Measurements from ENCODE around the gene FAM124A. TPM values are rescaled to one million over a fixed set of nuclear protein-coding genes. Genes with fewer than 3 reads are reported as not detected.

The FAM124A gene
- total RNA-seq, 2 experiments from 2014 or later, result 0.07 to 0.25 TPM

- Mint-ChIP-seq H3K4me1 (ENCODE audit: low read depth) (no peaks in the 10 kb centered on the region), H3K9me3 (no peaks in the 10 kb centered on the region), H3K27ac (no peak overlapping the region), H3K4me3 (no peak overlapping the region), H3K27me3 (no peaks in the 10 kb centered on the region), H3K36me3 (ENCODE audit: low read depth) (no peaks in the 10 kb centered on the region)
- DNase-seq (no peak), ATAC-seq (no peak)
- ChIA-PET POLR2A (no interaction called here), CTCF (no interaction called here)
- intact Hi-C loops (cut with micrococcal nuclease), result no loop called here
- TF ChIP-seq CTCF (IDR thresholded peaks at IDR 0.05), result no peak
These were observed 36.7 kb downstream of the FAM124A start for GRCh38 chr13:51258612-51259548.

GRCh38 chr13:51260154-51260553 lies 38.0 kb downstream of the FAM124A start:
- intact Hi-C loops (cut with micrococcal nuclease), result no loop called here
- ChIA-PET CTCF (no interaction called here), POLR2A (no interaction called here)
- no peaks in the 10 kb centered on the region for H3K27me3 Mint-ChIP-seq
- DNase-seq (no peak), ATAC-seq (no peak)
- H3K4me3 Mint-ChIP-seq, result no peak overlapping the region
- H3K9me3 Mint-ChIP-seq, result no peaks in the 10 kb centered on the region
- no peaks in the 10 kb centered on the region for H3K4me1 Mint-ChIP-seq (ENCODE audit: low read depth)
- H3K36me3 Mint-ChIP-seq (ENCODE audit: low read depth), result no peaks in the 10 kb centered on the region
- H3K27ac Mint-ChIP-seq, result no peak overlapping the region
- no peak for TF ChIP-seq CTCF (IDR thresholded peaks at IDR 0.05)

- H3K36me3 Mint-ChIP-seq (ENCODE audit: low read depth), result no peaks in the 10 kb centered on the region
- no peak overlapping the region for H3K4me3 Mint-ChIP-seq
- H3K4me1 Mint-ChIP-seq (ENCODE audit: low read depth), result no peaks in the 10 kb centered on the region
- no peak for TF ChIP-seq CTCF (IDR thresholded peaks at IDR 0.05)
- ChIA-PET POLR2A (no interaction called here), CTCF (interaction anchor here (1.3 to 1.5 kb wide), 2 partner anchors 24 to 26 kb away, joined by 3 to 6 read pairs; no protein-coding TSS in a partner anchor)
- no peak for ATAC-seq
- DNase-seq, result no peak
- no peak overlapping the region for H3K27ac Mint-ChIP-seq
- no peaks in the 10 kb centered on the region for H3K9me3 Mint-ChIP-seq
- intact Hi-C loops (cut with micrococcal nuclease), result no loop called here
- H3K27me3 Mint-ChIP-seq, result no peaks in the 10 kb centered on the region
These were observed 39.5 kb downstream of the FAM124A start for GRCh38 chr13:51261610-51262249.

GRCh38 chr13:51262501-51263211 lies 40.5 kb downstream of the FAM124A start:
- no peak for TF ChIP-seq CTCF (IDR thresholded peaks at IDR 0.05)
- POLR2A ChIA-PET, result no interaction called here
- no peak for DNase-seq
- ATAC-seq, result no peak
- Mint-ChIP-seq H3K27ac (no peak overlapping the region), H3K4me1 (ENCODE audit: low read depth) (no peaks in the 10 kb centered on the region), H3K27me3 (no peaks in the 10 kb centered on the region), H3K9me3 (no peaks in the 10 kb centered on the region), H3K36me3 (ENCODE audit: low read depth) (no peaks in the 10 kb centered on the region), H3K4me3 (no peak overlapping the region)
- intact Hi-C loops (cut with micrococcal nuclease), result no loop called here
- CTCF ChIA-PET, result interaction anchor here (1.0 to 1.5 kb wide), 3 partner anchors 10 to 25 kb away, joined by 3 to 6 read pairs (median 3); no protein-coding TSS in a partner anchor

Data from activated CD8-positive, alpha-beta T cell treated with anti-CD3 and anti-CD28 coated beads for 36 hours (primary cell).